ENCODE results near the gene GRK6.
A peak's percentile ranks its signal among the peaks of the same experiment; 100 is the strongest.

GRK6 gene

GRCh38 chr5:177427211-177427822 lies 841 bp downstream of the GRK6 start:
- peak; percentile 87 for DNase-seq

- peak; percentile 91 for DNase-seq
Observed at GRCh38 chr5:177427919-177428573, 1.6 kb downstream of the GRK6 start.

DNA sequence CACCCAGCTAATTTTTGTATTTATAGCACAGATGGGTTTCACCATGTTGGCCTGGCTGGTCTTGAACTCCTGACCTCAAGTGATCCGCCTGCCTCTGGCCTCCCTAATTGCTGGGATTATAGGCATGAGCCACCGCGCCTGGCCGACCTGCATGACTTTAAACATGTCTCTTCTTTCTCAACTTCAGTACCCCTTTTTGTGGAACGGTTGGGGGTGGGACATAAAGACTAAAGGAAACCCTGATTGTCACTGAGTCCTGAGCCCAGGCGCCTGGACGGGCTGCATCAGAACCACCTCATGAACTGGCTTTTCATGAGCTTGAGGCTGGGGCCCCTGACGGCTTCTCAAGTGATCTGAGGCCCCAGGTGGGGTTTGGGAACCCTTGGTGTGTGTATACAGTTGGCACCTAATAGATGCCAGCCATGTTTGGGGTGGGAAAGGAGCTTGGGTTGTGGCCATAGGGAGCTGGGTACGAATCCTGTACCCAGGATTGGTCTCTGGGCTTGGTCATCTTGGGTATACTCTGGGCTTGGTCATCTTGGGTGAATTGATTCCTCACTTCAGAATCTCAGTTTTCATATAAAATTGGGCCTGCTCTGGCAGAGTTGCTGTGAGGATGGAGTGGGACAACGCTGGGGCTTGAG lies 2.2 kb downstream of the GRK6 start:
- no peak for DNase-seq

GRCh38 chr5:177429248-177430040 lies 3.0 kb downstream of the GRK6 start:
- DNase-seq: peak; percentile 81

- no peak for DNase-seq
Observed at GRCh38 chr5:177430140-177430951, 3.9 kb downstream of the GRK6 start.

GRCh38 chr5:177430972-177431316 lies 4.5 kb downstream of the GRK6 start:
- DNase-seq: no peak

GRCh38 chr5:177431317-177432142 lies 5.1 kb downstream of the GRK6 start:
- no peak for DNase-seq

DNA sequence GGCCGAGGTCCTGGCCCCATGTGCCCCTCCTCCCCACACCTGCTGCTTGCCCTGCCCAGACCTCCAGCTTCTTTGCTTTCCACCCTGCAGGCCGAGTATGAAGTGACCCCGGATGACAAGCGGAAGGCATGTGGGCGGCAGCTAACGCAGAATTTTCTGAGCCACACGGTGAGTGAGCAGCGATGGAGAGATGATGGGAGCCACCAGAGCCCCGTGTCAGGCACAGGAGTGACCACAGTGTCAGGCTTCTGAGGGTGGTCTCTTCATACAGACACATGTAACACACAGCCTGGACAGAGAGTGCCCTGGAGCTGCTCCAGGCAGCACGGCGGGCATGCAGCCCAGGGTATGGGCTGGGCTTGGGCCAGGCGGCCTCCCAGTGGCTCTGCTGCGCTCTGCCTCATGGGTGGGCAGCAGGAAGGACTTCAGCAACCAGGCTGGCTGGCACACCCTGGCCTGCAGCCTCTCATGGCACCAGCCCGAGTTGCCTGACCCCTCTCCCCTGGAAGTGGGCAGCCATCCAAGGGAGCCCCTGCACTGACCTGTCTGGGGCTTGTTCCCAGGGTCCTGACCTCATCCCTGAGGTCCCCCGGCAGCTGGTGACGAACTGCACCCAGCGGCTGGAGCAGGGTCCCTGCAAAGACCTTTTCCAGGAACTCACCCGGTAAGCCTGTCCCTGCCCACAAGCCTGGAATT lies 5.8 kb downstream of the GRK6 start:
- no peak for DNase-seq

DNA sequence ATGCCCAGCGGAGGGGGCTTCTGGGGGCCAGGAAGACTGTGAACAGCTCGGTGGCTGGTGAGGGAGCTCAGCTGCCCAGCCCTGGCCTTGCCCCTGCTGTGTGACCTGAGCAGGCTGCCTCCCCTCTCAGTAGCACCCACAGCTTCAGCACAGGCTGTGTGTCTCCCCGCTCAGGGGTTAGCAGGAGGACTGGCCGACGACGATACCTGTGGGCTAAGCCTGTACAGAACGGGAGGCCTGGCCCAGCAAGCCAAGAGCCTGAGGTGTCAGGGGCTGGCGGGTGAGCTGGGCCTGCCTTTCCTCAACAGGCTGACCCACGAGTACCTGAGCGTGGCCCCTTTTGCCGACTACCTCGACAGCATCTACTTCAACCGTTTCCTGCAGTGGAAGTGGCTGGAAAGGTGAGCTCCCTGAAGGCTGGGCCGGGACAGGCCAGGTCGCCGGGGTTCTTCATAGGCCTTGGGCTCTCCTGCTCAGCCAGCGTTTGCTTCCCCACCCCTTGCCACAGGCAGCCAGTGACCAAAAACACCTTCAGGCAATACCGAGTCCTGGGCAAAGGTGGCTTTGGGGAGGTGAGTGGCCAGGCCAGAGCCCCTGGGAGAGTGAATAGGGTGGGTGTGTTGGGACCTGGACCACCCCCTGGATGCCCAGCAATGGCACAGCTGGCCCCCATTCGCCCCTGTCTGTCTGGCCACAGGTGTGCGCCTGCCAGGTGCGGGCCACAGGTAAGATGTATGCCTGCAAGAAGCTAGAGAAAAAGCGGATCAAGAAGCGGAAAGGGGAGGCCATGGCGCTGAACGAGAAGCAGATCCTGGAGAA lies 6.6 kb downstream of the GRK6 start:
- DNase-seq: no peak

DNA sequence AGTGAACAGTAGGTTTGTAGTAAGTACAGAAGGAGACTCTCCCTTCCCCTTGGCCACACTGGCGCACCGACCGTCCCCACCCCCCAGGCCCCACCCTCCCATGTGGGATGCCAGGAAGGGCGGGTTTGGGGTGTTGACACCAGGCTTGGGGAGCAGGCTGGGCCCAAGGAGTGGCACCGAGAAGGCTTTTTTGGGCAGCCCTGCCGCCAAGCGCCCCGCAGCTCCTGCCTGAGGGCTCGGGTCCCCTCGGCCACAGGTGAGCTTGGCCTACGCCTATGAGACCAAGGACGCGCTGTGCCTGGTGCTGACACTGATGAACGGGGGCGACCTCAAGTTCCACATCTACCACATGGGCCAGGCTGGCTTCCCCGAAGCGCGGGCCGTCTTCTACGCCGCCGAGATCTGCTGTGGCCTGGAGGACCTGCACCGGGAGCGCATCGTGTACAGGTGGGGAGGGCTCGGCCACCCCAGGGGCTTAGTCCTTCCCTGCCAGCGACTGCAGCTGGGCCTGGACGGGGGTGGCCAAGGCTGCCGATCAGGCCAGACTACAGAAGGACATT lies 7.3 kb downstream of the GRK6 start:
- DNase-seq: no peak

DNA sequence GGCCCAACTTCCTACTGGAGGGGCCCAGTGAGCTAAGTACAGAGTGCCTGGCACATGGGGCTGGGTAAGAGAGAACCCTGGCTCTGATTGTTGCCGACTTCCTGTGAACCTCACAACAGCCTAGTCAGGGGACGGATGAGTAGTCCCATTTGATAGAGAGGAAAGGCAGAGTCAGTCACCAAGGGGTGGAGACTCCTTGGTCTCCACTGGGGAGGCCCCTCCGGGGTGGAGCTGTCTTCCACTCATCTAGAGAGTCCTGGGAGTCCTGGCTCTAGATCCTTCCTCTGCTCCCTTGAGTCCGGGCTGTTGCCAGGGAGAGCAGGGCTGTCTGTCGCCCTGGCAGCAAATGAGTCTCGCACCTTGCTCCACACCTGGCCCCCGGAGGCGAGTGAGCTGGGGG lies 8.0 kb downstream of the GRK6 start:
- no peak for DNase-seq

DNA sequence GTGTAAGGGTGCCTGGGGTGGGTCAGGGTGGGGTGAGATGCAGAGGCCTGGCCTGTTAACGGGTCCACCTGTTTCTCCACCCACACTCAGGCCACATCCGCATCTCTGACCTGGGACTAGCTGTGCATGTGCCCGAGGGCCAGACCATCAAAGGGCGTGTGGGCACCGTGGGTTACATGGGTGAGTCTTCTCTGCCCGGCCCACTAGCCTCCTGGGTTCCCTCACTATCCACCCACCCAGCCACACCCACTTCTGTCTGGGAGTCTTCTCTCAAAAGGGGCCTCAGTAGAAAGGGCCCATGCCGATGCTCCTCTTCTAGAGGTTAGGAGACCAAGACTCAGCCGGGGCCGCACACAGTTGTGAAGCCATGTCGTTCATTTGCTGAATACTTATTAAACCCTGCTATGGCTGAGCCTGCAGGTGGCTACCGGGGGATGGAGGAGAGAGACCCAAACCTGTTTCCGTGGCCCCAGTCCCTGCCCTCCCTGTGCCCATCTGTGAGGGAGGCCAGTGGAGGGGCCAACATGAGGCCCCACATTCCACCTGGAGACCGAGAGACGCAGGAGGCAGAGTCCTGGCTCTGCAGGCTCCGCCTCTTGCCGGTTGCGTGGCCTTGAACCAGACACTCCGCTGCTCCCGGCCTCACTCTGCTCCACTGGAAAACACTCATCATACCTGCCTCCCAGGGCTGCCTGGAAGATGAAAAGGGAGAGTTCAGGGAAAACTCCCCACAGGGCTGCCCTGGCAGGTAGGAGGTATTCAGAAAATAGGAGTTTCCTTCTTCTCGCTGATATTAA lies 8.7 kb downstream of the GRK6 start:
- DNase-seq: no peak

GRCh38 chr5:177435847-177436536 lies 9.5 kb downstream of the GRK6 start:
- no peak for DNase-seq

GRCh38 chr5:177437623-177438022 lies 11.1 kb downstream of the GRK6 start:
- no peak for DNase-seq

DNA sequence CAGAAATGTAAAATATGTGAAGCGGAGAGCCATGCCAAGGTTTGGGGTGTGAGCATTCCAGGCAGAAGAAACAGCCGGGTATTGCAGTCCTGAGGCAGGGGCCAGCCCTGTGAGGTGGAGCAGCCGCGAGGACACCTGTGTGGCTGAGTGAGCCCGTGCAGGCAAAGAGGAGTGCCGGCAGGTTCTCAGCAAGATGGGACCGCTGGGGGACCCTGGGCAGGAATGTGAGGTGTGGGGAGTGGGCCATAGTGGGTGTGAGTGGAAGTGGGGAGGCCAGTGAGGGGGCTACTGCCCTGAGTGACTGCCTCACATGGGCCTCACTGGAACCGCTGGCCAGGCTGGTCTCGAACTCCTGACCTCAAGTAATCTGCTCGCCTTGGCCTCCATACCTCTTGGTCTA lies 12.0 kb downstream of the GRK6 start:
- no peak for DNase-seq

DNA sequence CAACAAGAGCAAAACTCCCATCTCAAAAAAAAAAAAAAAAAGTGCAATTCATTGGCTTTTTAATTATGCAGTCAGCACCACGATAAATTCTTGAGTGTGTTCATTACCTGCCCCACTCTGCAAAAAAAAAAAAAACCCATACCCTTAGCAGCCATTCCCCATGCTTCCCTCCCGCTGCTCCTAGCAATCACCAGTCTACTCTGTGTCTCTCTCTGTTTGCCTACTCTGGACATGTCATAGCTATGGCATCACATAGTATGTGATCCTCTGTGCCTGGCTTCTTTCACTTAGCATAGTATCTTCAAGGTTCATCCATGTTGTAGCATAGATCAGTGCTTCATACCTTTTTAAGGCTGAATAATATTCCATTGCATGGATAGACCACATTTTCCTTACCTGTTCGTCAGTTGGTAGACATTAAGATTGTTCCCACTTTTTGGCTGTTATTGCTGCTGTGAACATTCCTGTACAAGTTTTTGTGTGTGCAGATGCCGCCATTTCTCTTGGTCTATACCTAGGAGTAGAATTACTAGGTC lies 13.1 kb downstream of the GRK6 start:
- DNase-seq: no peak

GRCh38 chr5:177440211-177440989 lies 13.9 kb downstream of the GRK6 start:
- no peak for DNase-seq
